Neural cell (in vitro differentiated cells): ENCODE results near the gene KLF18. TPM values are rescaled to one million over a fixed set of nuclear protein-coding genes. Genes with fewer than 3 reads are reported as not detected.

Source experiments
- H2AFZ ChIP-seq: fragments of 200-600, 300-800 bp; sonication (generic), shearing (Covaris generic); 2 replicates; pipeline ENCODE4 v1.6.0; 2014; ENCODE audit warnings: low read depth, mild to moderate bottlenecking, antibody characterized with exemption, low read length, moderate library complexity
- H3F3A ChIP-seq: fragments of 200-600 bp; shearing (Covaris generic); 2 replicates; pipeline ENCODE4 v1.6.1; 2016; ENCODE audit warnings: mild to moderate bottlenecking, moderate library complexity, mixed read lengths, antibody characterized with exemption, low read length; ENCODE audit not compliant: insufficient read depth, poor library complexity, severe bottlenecking
- H3K27ac ChIP-seq: fragments of 200-600, 300-800 bp; sonication (generic), shearing (Covaris generic); 2 replicates; pipeline ENCODE4 v1.5.1; 2014; ENCODE audit warnings: mild to moderate bottlenecking, low read length, moderate library complexity
- H3K27me3 ChIP-seq: fragments of 300-800, 200-600 bp; sonication (generic), shearing (Covaris generic); 2 replicates; pipeline ENCODE4 v1.6.0; 2014; ENCODE audit warnings: mild to moderate bottlenecking, low read depth, low read length, moderate library complexity; ENCODE audit not compliant: insufficient read depth
- H3K36me3 ChIP-seq: fragments of 300-800, 200-600 bp; sonication (generic), shearing (Covaris generic); 2 replicates; pipeline ENCODE4 v1.5.1; 2014; ENCODE audit warnings: mild to moderate bottlenecking, antibody characterized with exemption, low read length, moderate library complexity; ENCODE audit not compliant: insufficient read depth
- H3K4me2 ChIP-seq: fragments of 300-800, 200-600 bp; sonication (generic), shearing (Covaris generic); 2 replicates; pipeline ENCODE4 v1.6.0; 2014; ENCODE audit warnings: mild to moderate bottlenecking, low read length
- H3K4me3 ChIP-seq: fragments of 300-800, 200-600 bp; sonication (generic), shearing (Covaris generic); 2 replicates; pipeline ENCODE4 v1.5.1; 2014; ENCODE audit warnings: mild to moderate bottlenecking, low read length, moderate library complexity
- H3K79me2 ChIP-seq: fragments of 200-600 bp; shearing (Covaris generic); replicated peaks from 2 replicates; pipeline ENCODE4 v1.6.0; 2014; ENCODE audit warnings: mild to moderate bottlenecking, low read length, moderate library complexity; ENCODE audit not compliant: insufficient read depth
- H3K9ac ChIP-seq: fragments of 300-800, 200-600 bp; sonication (generic), shearing (Covaris generic); 2 replicates; pipeline ENCODE4 v1.6.1; 2016; ENCODE audit warnings: mild to moderate bottlenecking, low read length, mixed read lengths
- H3K9me2 ChIP-seq: fragments of 200-600 bp; shearing (Covaris generic); 2 replicates; pipeline ENCODE4 v1.6.1; 2016; ENCODE audit warnings: mild to moderate bottlenecking, low read length, mixed read lengths; ENCODE audit not compliant: insufficient read depth
- H3K9me3 ChIP-seq: fragments of 200-600, 300-800 bp; sonication (generic), shearing (Covaris generic); 2 replicates; pipeline ENCODE4 v1.6.1; 2016; ENCODE audit warnings: mild to moderate bottlenecking, mixed run types, low read length, moderate library complexity, mixed read lengths
- H4K20me1 ChIP-seq: fragments of 200-600 bp; shearing (Covaris generic); 2 replicates; pipeline ENCODE4 v1.6.1; 2016; ENCODE audit warnings: mild to moderate bottlenecking, mixed run types; ENCODE audit not compliant: insufficient read depth
- CTCF ChIP-seq: fragments of 450-650 bp; IDR thresholded peaks from 2 replicates; pipeline ENCODE4 v1.5.1; 2014; ENCODE audit warnings: antibody characterized with exemption, mild to moderate bottlenecking, moderate library complexity; ENCODE audit not compliant: poor library complexity, severe bottlenecking
- EP300 ChIP-seq: fragments of 450-650 bp; conservative IDR thresholded peaks from 2 replicates; pipeline ENCODE4 v1.6.1; 2014; ENCODE audit warnings: antibody characterized with exemption, mild to moderate bottlenecking, moderate library complexity; ENCODE audit not compliant: poor library complexity, severe bottlenecking
- EZH2 ChIP-seq: fragments of 200-600, 300-800 bp; shearing (Covaris generic), sonication (generic); IDR thresholded peaks from 2 replicates; pipeline ENCODE4 v1.6.1; 2014; ENCODE audit warnings: antibody characterized with exemption, low read length, borderline replicate concordance, mild to moderate bottlenecking; ENCODE audit not compliant: insufficient read depth, poor library complexity, severe bottlenecking
- MXI1 ChIP-seq: fragments of 450-650 bp; conservative IDR thresholded peaks from 2 replicates; pipeline ENCODE4 v1.6.1; 2014; ENCODE audit warnings: antibody characterized with exemption, mild to moderate bottlenecking; ENCODE audit not compliant: poor library complexity, severe bottlenecking
- POLR2AphosphoS5 ChIP-seq: IDR thresholded peaks from 2 replicates; pipeline ENCODE4 v1.6.1; 2012
- RAD21 ChIP-seq: fragments of 450-650 bp; conservative IDR thresholded peaks from 2 replicates; pipeline ENCODE4 v1.6.1; 2014; ENCODE audit warnings: antibody characterized with exemption, mild to moderate bottlenecking, moderate library complexity
- SMC3 ChIP-seq: fragments of 450-650 bp; conservative IDR thresholded peaks from 2 replicates; pipeline ENCODE4 v1.6.1; 2014; ENCODE audit warnings: antibody characterized with exemption, mild to moderate bottlenecking, moderate library complexity; ENCODE audit not compliant: poor library complexity
- TAF1 ChIP-seq: IDR thresholded peaks from 2 replicates; pipeline ENCODE4 v1.6.1; 2012; ENCODE audit warnings: low read depth
- polyA plus RNA-seq: library from polyadenylated mRNA; depleted of rRNA; stranded (reverse); fragments of >200 nt; gene quantifications from 2 replicates; pipeline ENCODE4 v1.2.3, GENCODE V29; 2014
- TF ChIP-seq, protein P1 (sequence below): IDR thresholded peaks from 2 replicates; pipeline ENCODE4 v1.6.1; 2012; ENCODE audit warnings: borderline replicate concordance

KLF18 gene
- polyA plus RNA-seq, 1 donor from 2014 or later, result not detected

GRCh38 chr1:44157903-44158302 is 16.5 kb upstream of the KLF18 start:
- no peak for TF ChIP-seq TAF1
- TF ChIP-seq POLR2AphosphoS5, result no peak
- TF ChIP-seq, protein P1, sequence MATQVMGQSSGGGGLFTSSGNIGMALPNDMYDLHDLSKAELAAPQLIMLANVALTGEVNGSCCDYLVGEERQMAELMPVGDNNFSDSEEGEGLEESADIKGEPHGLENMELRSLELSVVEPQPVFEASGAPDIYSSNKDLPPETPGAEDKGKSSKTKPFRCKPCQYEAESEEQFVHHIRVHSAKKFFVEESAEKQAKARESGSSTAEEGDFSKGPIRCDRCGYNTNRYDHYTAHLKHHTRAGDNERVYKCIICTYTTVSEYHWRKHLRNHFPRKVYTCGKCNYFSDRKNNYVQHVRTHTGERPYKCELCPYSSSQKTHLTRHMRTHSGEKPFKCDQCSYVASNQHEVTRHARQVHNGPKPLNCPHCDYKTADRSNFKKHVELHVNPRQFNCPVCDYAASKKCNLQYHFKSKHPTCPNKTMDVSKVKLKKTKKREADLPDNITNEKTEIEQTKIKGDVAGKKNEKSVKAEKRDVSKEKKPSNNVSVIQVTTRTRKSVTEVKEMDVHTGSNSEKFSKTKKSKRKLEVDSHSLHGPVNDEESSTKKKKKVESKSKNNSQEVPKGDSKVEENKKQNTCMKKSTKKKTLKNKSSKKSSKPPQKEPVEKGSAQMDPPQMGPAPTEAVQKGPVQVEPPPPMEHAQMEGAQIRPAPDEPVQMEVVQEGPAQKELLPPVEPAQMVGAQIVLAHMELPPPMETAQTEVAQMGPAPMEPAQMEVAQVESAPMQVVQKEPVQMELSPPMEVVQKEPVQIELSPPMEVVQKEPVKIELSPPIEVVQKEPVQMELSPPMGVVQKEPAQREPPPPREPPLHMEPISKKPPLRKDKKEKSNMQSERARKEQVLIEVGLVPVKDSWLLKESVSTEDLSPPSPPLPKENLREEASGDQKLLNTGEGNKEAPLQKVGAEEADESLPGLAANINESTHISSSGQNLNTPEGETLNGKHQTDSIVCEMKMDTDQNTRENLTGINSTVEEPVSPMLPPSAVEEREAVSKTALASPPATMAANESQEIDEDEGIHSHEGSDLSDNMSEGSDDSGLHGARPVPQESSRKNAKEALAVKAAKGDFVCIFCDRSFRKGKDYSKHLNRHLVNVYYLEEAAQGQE, result no peak
- H3K36me3 ChIP-seq, result no peaks in the 10 kb centered on the region
- no peak overlapping the region for H3K27ac ChIP-seq
- H2AFZ ChIP-seq, result no peak overlapping the region
- H3K9ac ChIP-seq, result no peak overlapping the region
- H3K9me3 ChIP-seq, result no peaks in the 10 kb centered on the region
- no peaks in the 10 kb centered on the region for H3F3A ChIP-seq
- no peaks in the 10 kb centered on the region for H3K79me2 ChIP-seq
- no peaks in the 10 kb centered on the region for H3K27me3 ChIP-seq
- H3K4me3 ChIP-seq, result no peak overlapping the region
- H4K20me1 ChIP-seq, result no peaks in the 10 kb centered on the region
- no peak overlapping the region for H3K4me2 ChIP-seq
- no peaks in the 10 kb centered on the region for H3K9me2 ChIP-seq

GRCh38 chr1:44154049-44154448 is 12.6 kb upstream of the KLF18 start:
- H3K9ac ChIP-seq, result no peak overlapping the region
- no peaks in the 10 kb centered on the region for H4K20me1 ChIP-seq
- no peaks in the 10 kb centered on the region for H3K36me3 ChIP-seq
- no peaks in the 10 kb centered on the region for H3F3A ChIP-seq
- TF ChIP-seq MXI1 (no peak), POLR2AphosphoS5 (no peak), EZH2 (no peak), CTCF (no peak), TAF1 (no peak), SMC3 (no peak), RAD21 (no peak), EP300 (no peak)
- TF ChIP-seq, protein P1, result no peak
- H3K9me2 ChIP-seq, result no peaks in the 10 kb centered on the region
- no peak overlapping the region for H3K27ac ChIP-seq
- H3K79me2 ChIP-seq, result no peaks in the 10 kb centered on the region
- no peak overlapping the region for H3K4me2 ChIP-seq
- no peak overlapping the region for H3K4me3 ChIP-seq
- H3K27me3 ChIP-seq, result no peaks in the 10 kb centered on the region
- H2AFZ ChIP-seq, result no peak overlapping the region
- no peaks in the 10 kb centered on the region for H3K9me3 ChIP-seq
